GM06990 (cell line): Measurements from ENCODE around the gene ACVR1.

ENCODE experiments used
- DNase-seq: peaks from one replicate; pipeline ENCODE4 v3.0.0-alpha.2; 2011; ENCODE audit not compliant: insufficient read length; ENCODE audit errors: extremely low read depth
- H3K27me3 ChIP-seq: replicated peaks from 2 replicates; pipeline ENCODE4 v1.6.0; 2011; ENCODE audit warnings: low read length; ENCODE audit not compliant: control insufficient read depth, insufficient read depth
- H3K36me3 ChIP-seq: 2 replicates; pipeline ENCODE4 v1.5.1; 2011; ENCODE audit warnings: low read length; ENCODE audit not compliant: control insufficient read depth, insufficient read depth
- H3K4me3 ChIP-seq: replicated peaks from 2 replicates; pipeline ENCODE4 v1.5.1; 2011; ENCODE audit warnings: low read depth, mild to moderate bottlenecking, control low read depth, low read length
- TF ChIP-seq, protein P1 (sequence below): IDR thresholded peaks from 2 replicates; pipeline ENCODE4 v1.5.1; 2011; ENCODE audit warnings: low read length, control low read depth, mild to moderate bottlenecking, inconsistent platforms; ENCODE audit not compliant: insufficient read depth, poor library complexity, severe bottlenecking

ACVR1 gene

DNA sequence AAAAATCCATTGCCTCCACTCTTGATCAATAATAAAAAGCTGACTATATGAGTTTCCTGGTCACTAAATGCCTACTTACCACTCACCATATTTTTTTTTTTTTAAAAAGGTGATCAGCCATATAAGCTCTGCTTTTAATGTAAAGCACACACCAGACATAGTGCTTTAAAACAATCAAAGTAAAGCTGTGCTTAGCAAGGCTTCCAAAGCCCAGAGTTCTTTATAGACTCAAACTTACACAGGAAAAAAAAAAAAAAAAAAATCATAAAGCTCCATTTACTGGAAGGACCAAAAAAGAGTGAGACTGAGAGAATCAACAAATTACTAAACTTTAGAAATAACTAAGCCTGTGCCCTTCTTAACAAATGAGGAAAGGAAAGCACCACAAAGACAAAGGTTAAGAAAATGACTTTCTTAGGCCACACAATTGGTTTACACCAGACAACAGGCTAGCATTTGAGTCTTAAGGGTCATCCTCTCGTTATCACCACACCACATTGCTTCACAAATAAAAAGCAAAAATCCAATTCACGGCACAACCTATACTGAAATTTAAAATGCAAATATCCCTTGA is 11.2 kb downstream of the ACVR1 start:
- Histone ChIP-seq H3K4me3 (no peak overlapping the region), H3K27me3 (no peaks in the 10 kb centered on the region; the same call in 1 of the 2 replicates), H3K36me3 (no peaks in the 10 kb centered on the region)
- no peak for DNase-seq
- TF ChIP-seq, protein P1, sequence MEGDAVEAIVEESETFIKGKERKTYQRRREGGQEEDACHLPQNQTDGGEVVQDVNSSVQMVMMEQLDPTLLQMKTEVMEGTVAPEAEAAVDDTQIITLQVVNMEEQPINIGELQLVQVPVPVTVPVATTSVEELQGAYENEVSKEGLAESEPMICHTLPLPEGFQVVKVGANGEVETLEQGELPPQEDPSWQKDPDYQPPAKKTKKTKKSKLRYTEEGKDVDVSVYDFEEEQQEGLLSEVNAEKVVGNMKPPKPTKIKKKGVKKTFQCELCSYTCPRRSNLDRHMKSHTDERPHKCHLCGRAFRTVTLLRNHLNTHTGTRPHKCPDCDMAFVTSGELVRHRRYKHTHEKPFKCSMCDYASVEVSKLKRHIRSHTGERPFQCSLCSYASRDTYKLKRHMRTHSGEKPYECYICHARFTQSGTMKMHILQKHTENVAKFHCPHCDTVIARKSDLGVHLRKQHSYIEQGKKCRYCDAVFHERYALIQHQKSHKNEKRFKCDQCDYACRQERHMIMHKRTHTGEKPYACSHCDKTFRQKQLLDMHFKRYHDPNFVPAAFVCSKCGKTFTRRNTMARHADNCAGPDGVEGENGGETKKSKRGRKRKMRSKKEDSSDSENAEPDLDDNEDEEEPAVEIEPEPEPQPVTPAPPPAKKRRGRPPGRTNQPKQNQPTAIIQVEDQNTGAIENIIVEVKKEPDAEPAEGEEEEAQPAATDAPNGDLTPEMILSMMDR: no peak

DNA sequence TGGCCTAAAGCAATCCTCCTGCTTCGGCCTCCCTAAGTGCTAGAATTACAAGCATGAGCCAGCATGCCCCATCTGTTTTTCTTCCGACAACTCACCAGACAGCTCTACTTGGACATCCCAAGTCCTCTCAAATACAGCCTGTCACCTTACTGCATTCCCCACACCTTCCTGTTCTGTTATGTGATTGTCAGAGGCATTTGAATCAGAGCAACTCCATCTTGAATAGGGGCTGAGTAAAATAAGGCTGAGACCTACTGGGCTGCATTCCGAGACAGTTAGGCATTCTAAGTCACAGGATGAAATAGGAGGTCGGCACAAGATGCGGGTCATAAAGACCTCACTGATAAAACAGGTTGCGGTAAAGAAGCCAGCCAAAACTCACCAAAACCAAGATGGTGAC is 17.3 kb downstream of the ACVR1 start:
- H3K27me3 ChIP-seq: no peaks in the 10 kb centered on the region; the same call in 1 of the 2 replicates
- no peaks in the 10 kb centered on the region for H3K36me3 ChIP-seq
- no peak for DNase-seq
- TF ChIP-seq, protein P1: no peak
- H3K4me3 ChIP-seq: no peak overlapping the region

DNA sequence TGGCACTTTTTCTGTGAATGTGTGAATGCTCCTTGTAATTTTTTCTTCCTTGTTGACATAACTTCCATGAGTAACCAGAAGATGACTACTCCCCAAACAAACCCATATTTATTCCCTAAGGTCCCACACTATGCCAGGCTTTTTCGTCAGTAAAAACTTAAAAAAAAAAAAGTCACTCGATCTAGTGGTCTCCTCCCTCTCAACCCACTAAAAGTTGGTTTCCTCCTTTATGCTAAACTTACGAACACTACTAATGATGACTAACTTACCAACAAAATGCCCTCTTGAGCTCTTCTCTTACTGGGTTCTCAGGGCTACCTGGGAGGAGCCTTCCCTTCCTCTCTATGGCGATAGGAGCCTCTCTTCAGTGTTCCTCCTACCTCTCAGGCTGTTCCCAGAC is 18.2 kb downstream of the ACVR1 start:
- TF ChIP-seq, protein P1: no peak
- no peak for DNase-seq
- Histone ChIP-seq H3K36me3 (no peaks in the 10 kb centered on the region), H3K4me3 (no peak overlapping the region), H3K27me3 (no peaks in the 10 kb centered on the region; the same call in 1 of the 2 replicates)

DNA sequence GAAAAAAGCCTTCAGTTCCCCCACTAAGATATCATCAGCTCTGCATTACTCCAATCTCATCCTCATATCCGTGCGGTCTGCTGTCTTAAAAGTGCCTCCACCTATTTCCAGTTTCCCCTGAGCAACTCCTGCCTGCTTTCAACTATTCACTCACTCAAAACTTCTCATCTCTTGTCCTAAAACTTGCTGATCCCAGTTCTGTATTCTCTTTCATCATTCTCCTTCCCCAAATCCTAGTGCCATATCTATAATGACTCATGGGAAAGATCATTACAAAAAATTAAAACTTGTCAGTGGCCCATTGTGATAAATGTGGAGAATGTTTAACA is 20.0 kb downstream of the ACVR1 start:
- TF ChIP-seq, protein P1: no peak
- no peaks in the 10 kb centered on the region for H3K36me3 ChIP-seq
- H3K4me3 ChIP-seq: no peak overlapping the region
- DNase-seq: no peak
- no peaks in the 10 kb centered on the region; the same call in 1 of the 2 replicates for H3K27me3 ChIP-seq

DNA sequence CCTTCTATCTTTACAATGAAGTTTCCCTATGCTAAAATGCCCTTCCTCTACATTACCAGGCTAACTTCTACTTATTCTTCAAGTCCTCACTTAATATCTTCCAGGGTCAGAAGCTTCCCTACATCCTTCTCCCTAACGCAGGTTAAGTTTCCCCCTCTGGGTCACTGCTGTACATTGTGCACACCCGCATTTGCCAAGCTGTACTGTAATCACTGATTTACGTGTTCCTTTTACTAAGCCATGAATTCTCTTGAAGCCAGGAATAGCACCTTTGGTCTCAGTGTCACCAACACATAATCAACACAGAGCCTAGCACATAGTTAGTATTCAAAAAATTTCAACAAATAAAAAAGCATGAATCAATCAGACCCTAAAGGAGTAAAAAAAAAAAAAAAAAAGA is 22.3 kb downstream of the ACVR1 start:
- TF ChIP-seq, protein P1: no peak
- Histone ChIP-seq H3K27me3 (no peaks in the 10 kb centered on the region), H3K4me3 (no peak overlapping the region), H3K36me3 (no peaks in the 10 kb centered on the region)
- no peak for DNase-seq

DNA sequence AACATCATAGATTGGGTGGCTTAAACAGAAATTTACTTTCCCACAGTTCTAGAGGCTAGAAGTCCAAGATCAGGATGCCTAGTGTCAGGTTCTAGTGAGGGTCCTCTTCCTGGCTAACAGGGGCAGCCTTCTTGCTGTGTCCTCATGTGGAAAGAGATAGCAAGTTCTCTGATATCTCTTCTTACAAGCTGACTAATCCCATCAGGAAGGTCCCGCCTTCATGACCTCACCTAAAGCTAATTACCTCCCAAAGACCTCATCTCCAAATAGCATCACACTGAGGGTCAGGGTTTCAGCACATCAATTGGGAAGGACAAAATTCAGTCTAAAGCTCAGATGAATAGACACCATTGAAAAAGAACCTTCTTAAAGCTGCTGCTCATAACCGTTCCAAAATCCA is 22.9 kb downstream of the ACVR1 start:
- DNase-seq: no peak
- Histone ChIP-seq H3K4me3 (no peak overlapping the region), H3K36me3 (no peaks in the 10 kb centered on the region), H3K27me3 (no peaks in the 10 kb centered on the region)
- TF ChIP-seq, protein P1: no peak
